Measurements from ENCODE around the gene EIF2B5.

Gene EIF2B5

DNA sequence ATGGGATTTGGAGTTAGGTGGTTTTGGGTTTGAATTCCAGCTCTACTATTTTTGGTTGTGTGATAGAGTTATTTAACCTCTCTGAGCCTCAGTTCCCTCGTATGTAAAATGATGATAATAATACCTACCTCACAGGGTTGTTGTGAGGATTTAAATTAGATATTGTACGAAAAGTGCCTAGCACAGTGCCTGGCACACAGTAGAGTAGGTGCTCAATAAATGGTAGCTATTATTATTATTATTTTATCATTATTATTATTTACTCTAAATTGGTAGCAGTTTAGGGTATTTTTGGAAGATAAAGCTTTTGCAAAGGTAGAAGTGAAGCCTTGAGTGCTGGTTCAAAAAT is 38.2 kb downstream of the EIF2B5 start:
- no peak for DNase-seq (ENCODE audit: low read depth in 2 of 2)

DNA sequence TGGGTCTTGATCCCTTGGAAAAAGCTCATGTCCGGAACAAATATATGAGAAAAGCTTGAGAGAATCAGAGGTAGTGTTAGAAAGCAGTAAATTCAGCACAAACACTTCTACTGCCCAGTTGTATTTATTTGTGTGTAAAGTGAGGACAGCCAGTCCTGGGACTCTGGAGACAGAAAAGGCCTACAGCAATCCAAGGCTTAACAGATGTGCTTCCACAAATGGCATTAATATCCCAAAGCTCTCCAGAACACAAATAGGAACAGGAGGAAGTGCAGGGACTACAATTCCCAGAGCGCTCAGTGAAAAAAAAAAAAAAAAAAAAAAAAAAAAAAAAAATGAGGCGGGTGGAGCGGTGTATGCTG is 39.1 kb downstream of the EIF2B5 start:
- no peak for DNase-seq (ENCODE audit: low read depth in 2 of 2)

DNA sequence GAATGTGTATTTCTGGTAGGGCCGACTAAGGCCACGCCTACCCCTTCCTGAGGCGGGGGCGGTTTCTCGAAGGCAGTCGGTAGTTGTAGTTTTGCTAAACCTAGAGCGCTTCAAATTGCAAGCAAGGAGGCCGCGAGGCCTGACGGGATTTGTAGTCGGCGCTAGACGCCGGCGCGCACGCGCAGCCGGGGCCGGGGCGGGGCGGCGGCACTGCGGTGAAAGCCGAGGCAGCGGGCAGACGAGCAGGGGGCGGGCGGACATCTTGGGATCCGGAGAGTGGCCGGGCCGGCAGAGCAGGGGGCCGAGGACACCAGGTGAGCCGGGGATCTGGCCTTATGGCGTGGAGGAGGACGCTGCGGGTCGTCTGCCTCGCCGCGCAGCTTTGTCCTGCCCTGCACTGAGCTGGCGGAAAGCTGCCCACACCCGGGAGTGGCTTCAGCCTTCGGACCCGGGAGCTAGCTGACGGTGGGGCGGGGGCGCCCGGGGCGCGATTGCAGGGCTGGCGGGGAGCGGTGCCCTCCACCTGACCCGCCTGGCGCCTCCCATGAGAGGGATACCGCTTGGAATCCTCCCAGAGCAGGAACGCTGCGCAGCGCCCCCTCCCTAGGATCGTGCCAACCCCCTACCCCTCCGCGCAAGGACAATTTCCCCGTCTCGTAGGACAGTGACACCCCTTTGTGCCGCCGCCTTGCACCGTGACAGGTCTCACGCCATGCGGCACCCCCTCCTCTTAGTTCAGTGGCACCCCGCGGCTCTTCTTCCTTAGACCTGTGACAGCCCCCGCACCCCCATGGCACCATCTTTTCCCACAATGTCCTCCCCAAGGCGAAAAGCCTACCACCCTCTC is 39.7 kb downstream of the EIF2B5 start, which contains the start of gene AP2M1:
Gene AP2M1, plus strand, starts transcription at position 210 of the 847 bp plus-strand sequence. CDS start 2,139 bp downstream, outside the sequence.
- peak; percentile 94 to 95 for DNase-seq (ENCODE audit: low read depth in 2 of 2)

DNA sequence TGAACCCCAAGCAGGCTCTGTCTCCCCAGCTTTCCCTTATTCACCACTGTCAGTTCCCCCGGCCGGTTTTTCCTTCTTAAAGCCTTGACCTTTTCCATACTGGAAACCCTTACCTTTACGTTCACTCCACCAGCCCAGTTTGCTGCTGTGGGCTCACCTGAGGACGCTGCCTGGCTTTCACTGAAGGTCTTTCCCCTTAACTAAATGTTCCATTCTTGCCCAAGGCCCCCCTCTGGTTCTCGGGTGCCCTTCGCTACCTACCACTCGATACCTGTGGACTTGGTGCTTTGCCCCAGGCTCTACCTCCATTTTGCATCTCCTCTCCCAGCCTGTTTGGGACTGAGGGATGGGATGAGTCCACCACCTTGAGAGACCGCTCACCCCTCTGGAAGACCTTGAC is 40.3 kb downstream of the EIF2B5 start:
- DNase-seq (ENCODE audit: low read depth in 2 of 2) = no peak

DNA sequence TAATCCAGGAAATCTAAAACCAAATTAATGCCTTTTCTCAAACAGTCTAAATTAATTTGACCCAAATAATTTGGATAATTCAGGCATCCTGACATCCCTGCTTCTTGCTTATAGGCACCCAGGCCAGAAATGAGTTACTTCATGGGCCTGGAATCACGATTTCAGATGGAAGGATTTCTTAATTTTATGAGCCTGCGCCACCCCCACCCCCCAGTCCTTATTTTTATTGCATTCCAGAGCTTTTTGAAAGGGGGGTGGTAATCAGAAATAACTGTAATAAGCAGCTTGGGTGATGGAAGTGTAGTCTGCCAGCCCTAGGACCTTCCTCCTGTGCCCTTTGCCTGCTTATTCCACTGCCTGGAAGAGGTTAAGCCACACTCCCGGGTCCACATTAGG is 40.8 kb downstream of the EIF2B5 start:
- no peak for DNase-seq (ENCODE audit: low read depth in 2 of 2)

DNA sequence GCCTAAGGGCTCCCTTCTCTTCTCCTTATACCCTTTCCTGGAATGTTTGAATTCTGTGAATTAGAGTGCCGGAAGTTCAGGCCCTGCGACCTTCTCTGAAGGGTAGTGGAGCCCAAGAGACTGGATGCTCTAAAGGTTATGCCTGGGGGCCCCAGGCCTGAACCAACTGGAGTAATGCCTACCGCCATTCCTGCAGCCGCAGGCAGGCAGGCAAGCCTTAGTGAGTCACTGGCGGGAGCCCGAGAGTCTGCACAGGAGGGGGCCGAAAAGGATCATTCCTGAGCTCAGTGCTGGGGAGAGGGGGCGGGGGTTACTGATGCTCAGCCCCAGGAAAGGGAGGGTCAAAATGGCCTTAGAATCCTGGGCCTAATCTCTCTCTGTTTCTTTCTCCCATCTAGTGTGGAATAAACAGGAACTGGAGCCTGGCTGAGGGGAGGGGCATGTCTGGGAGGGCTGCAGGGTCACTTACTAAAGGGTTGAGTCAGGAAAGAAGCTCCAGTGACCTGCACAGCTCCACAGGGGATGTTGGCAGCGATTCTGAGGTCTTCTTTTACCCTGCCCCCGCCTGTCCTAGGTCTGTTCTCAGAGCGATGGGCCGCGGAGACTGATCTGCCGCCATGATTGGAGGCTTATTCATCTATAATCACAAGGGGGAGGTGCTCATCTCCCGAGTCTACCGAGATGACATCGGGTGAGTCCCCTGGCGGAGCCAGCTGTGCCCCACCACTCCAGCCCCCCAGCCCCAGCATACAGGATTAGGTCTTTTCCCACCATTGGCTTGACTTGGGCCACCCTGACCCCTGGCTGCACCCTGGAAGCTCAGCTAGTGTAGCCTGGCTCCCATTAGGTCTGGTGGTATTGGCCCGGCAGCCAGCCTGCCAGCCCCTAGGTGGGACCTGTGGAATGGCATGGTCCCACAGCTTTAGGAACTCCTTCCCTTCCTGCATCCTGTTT is 41.5 kb downstream of the EIF2B5 start:
- DNase-seq (ENCODE audit: low read depth in 2 of 2) = no peak

DNA sequence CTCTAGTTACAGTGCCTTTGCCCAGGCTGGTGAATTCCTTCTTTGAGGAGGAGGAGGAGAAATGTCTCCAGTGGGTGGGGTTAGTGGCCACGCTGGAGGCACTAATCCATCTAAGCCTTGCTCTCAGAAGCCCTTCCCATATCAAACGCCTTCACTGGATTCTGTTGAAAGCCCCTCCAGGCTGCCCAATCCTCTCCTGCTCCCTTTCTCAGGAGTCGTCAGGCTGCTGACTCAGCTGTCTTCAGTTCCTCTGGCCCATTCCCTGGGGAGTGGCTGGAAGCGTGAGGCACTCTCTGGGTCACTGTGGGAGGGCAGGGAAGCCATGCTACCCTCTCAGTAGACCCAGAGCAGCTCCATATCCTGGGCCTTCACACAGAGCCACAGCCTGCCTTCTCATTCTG is 42.2 kb downstream of the EIF2B5 start:
- no peak for DNase-seq (ENCODE audit: low read depth in 2 of 2)

DNA sequence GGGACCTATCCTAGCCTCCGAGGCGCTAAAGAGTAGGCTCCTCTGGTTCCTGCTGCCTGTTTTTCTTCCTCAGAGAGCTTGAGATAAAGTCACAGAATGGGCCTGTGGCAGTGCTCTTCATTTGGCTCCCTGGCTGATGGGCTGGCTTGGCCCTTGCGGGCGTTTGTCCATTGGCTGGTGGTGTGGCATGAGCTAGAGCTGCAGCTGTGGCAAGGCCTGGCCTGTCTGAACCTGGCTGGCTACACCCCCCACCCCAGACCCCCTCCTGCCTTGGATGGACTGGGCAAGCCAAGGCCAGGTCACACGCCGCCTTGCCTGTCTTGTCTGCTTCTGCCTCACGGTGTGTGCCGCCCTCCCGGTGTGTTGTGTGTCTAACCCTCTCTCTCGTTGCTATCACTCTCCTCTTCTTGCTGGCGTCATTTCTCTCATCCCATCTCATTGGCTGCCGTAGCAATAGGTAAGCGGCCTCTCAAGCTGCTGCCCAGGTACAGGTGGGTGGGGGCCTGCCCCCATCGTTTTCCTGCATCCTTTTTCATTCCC is 42.7 kb downstream of the EIF2B5 start:
- DNase-seq (ENCODE audit: low read depth in 2 of 2) = no peak

DNA sequence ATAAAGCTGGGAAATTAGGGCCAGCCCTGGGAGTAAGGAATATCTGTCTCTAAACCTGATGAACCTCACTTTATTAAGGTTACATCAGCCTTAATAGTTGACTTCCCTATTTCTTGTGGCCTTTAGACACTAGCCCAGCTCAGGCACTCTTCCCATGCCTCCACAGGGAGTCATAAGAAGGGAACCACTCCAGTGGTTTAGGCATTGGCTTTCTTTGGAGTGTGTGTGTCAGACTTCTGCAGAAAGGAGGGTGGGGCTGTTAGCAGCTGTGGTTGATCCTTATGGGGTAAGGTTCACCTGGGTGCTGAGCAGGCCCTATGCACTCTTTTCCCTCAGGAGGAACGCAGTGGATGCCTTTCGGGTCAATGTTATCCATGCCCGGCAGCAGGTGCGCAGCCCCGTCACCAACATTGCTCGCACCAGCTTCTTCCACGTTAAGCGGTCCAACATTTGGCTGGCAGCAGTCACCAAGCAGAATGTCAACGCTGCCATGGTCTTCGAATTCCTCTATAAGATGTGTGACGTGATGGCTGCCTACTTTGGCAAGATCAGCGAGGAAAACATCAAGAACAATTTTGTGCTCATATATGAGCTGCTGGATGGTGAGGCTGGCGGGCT is 43.5 kb downstream of the EIF2B5 start:
- DNase-seq (ENCODE audit: low read depth in 2 of 2) = no peak

DNA sequence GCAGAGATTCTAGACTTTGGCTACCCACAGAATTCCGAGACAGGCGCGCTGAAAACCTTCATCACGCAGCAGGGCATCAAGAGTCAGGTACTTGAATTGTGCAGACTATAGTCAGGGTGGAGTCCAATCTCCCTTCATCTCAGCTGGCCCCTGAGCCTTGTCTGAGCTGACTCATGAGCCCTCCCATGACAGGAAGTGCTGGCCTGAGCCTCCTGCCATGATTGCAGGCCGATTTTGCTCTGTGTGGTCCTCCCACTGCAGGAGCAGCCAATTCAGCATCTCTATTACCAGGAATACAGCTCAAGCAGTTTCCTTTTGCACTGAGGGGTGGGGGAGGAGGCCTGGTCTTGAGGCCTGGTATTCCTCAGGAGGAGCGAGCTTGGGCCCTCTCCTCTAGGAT is 45.0 kb downstream of the EIF2B5 start:
- DNase-seq (ENCODE audit: low read depth in 2 of 2) = no peak

DNA sequence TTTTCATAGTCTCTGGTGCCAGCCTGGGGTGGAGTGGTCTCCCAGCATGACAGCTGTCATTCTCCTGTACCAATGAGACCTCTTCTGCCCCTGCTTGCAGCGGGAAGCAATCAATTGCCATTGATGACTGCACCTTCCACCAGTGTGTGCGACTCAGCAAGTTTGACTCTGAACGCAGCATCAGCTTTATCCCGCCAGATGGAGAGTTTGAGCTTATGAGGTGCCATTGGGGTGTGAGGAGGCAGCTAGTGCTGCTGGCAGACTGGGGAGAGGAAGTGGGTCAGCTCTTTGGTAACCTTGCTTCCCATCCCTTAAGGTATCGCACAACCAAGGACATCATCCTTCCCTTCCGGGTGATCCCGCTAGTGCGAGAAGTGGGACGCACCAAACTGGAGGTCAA is 46.4 kb downstream of the EIF2B5 start:
- no peak for DNase-seq (ENCODE audit: low read depth in 2 of 2)

DNA sequence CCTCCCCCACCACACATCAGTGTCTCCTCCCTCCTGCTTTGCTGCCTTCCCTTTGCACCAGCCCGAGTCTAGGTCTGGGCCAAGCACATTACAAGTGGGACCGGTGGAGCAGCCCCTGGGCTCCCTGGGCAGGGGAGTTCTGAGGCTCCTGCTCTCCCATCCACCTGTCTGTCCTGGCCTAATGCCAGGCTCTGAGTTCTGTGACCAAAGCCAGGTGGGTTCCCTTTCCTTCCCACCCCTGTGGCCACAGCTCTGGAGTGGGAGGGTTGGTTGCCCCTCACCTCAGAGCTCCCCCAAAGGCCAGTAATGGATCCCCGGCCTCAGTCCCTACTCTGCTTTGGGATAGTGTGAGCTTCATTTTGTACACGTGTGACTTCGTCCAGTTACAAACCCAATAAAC is 48.5 kb downstream of the EIF2B5 start:
- DNase-seq (ENCODE audit: low read depth in 2 of 2) = no peak

DNA sequence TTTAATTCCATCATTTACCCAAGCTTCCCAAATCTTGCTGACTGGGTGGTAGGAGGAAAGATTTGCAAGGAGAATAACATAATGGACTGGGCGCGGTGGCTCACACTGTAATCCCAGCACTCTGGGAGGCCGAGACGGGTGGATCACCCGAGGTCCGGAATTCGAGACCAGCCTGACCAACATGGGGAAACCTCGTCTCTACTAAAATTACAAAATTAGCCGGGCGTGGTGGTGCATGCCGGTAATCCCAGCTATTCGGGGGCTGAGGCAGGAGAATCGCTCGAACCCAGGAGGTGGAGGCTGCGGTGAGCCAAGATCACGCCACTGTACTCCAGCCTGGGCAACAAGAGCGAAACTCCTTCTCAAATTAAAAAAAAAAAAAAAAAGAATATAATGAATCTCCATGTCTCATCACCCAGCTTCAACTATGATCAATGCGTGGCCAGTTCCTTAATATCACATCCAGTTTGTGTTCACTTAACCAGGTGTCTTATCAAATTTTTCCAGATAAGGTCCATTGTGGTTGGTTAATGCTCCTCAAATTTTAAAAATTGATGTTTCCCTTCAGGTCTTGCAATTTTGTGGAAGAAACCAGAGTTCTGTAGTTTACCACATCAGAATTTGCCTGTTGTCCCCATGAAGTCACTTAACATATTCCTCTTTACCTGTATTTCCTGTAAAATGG is 49.5 kb downstream of the EIF2B5 start:
- DNase-seq (ENCODE audit: low read depth in 2 of 2) = no peak

DNA sequence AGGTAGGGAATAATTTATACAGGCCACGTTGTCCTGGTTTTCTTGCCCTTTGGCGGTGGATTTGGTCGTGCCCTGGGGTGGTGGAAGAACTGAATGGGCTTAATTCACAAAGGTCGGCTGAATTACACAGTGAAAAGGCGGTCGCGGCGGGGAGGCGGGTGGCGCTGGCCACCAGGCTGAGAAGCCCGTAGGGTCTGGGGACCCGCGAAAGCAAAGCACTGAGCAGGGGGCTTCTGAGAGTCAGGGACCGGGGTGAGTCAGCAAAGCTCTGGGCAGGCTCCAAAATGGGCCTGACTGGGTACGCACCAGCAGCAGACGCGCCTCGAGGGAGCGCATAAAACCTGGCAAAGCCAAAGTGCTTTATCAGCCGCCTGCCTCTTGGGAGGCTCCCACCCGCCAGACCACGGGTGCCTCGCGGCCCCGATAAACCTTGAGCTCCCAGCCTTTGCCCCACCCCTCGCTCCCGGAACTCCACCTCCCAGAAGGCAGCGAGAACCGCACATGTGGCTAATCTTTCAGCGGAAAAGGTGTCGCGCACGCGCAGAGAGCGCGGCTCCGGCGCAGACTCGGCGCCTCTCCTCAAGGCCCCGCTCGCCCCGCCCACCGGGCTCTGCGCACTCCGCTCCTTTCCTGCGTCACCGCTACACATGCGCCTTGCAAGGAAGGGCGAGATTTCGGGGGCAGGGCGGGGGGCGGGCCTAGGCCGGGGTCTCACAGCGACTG is 50.5 kb downstream of the EIF2B5 start:
- peak; percentile 97 to 99 for DNase-seq (ENCODE audit: low read depth in 2 of 2)

DNA sequence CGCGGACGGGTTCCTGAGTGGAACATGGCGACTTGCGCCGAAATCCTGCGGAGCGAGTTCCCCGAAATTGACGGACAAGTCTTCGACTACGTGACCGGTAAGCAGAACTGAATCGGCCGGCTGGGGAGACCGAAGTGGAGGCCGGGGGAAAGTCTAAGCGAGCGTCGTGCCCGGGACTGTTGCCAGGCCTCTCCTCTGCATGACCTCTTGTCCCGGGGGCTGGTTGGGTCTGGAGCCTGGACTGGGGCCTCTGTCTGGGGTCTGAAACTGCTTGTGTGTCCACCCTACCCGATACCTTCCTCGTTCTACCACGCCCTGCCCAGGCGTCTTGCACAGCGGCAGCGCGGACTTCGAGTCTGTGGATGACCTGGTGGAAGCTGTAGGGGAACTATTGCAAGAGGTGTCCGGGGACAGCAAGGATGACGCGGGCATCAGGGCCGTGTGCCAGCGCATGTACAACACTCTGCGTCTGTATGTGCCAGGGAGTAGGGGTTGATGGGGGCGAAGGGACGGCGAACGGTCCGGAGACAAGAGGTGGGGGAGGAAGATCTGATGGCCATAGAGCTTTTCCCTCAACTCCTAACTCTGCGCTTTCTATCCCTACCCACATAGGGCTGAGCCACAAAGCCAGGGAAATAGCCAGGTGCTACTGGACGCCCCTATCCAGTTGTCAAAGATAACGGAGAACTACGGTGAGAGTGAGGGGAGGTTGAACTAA is 51.2 kb downstream of the EIF2B5 start, which contains the start of gene ABCF3:
Gene ABCF3, plus strand, starts transcription at position 16 of the 718 bp plus-strand sequence. Its CDS starts 9 bp downstream, at position 25.
- DNase-seq (ENCODE audit: low read depth in 2 of 2) = no peak

DNA sequence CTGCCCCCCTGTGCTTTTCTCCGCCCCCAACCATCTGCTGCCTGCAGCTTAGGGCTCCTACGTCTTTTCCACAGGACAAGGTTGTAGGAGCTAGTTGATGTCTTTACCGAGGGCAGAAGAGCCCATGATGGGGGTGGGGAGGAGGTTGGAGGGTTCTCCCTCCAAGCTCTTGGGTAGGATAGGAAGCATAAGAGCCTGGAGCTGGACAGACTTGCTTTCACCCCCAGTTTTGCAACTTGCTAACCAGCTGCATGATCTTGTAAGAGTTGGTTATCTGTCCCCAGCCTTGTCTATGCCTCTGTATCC is 51.7 kb downstream of the EIF2B5 start:
- no peak for DNase-seq (ENCODE audit: low read depth in 2 of 2)

DNA sequence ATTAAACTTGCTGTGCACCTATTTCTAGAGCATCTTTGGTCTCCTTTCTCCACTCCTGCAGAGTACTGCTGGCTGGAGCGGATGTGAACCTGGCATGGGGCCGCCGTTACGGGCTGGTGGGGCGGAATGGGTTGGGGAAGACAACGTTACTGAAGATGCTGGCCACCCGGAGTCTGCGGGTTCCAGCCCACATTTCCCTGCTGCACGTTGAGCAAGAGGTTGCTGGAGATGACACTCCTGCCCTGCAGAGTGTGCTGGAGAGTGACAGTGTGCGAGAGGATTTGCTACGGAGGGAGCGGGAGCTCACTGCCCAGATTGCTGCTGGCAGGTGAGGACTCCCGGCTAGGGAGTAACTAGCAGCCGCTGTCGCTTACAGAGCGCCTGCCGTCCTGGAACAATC is 52.9 kb downstream of the EIF2B5 start:
- DNase-seq (ENCODE audit: low read depth in 2 of 2) = no peak

DNA sequence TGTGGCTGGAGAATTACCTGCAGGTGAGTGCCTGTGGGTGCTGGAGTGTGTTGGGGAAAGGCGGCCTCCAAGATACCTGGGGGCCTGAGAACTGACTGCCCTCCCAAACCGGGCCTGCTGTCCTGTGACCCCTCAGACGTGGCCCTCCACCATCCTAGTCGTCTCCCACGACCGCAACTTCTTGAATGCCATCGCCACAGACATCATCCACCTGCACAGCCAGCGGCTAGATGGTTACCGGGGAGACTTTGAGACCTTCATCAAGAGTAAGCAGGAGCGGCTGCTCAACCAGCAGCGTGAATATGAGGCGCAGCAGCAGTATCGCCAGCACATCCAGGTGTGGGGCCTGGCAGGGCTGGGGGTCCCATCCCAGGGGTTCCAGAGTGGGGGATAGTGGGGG is 54.3 kb downstream of the EIF2B5 start:
- no peak for DNase-seq (ENCODE audit: low read depth in 2 of 2)

DNA sequence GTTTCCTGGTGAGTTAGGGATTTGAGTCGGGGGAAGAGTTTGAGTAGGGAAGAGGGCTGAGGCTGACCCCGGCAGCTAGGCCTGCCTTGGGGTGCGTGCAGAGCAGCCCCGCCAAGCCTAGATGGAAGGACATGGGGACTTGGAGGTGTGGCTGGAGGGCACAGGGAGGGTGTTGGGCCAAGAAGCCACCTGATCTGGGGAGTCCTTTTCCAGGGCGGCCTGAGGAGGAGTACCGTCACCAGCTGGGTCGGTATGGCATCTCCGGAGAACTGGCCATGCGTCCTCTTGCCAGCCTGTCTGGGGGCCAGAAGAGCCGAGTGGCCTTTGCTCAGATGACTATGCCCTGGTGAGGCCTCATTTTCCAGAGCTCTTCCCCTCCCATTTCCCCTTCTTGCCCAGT is 57.7 kb downstream of the EIF2B5 start:
- DNase-seq (ENCODE audit: low read depth in 2 of 2) = no peak

DNA sequence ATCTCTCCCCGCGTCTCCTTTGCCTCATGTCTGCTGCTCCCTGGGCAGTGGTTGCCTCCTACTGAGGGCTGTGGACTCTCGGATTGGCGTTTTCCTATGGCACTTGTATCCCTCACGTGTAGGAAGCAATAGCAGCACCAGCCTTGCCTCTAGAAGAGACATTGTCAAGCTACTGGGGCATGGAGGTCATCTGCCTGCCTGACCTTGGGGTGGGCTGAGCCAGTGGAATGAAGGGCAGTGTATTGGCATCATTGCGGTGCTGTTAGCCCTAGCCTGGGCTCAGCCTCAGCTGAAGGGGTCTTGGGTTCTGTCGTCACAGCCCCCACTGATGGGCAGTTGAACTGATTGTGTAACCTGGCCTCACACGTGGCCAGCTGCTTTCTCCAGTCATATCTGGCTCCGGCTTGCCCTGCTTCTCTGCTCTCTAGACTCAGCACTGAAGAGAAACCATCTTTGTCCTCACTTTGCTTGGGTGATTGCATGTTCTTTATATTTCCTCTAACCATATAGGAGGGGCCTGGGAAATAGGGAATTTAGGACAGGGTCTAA is 58.9 kb downstream of the EIF2B5 start:
- no peak for DNase-seq (ENCODE audit: low read depth in 2 of 2)
